Subcutaneous adipose tissue (tissue), 4 donors: ENCODE measurements around the gene TCEA2. TPM values are rescaled to one million over a fixed set of nuclear protein-coding genes. Genes with fewer than 3 reads are reported as not detected.

Experiments used
- total RNA-seq, 4 donors: library from RNA; depleted of rRNA; stranded (reverse); fragments of >200 nt; gene quantifications; one replicate each; pipeline ENCODE4 v1.1.0, GENCODE V29; 2016
- TF ChIP-seq, protein P1 (sequence below): fragments of 450-650 bp; IDR thresholded peaks from one replicate; pipeline ENCODE4 v1.5.1; 2016; ENCODE audit warnings: low read depth, mild to moderate bottlenecking, control low read depth, antibody characterized with exemption, moderate library complexity

The TCEA2 gene
- total RNA-seq, 4 donors from 2014 or later, result 30.8 to 36.9 (median 33.2) TPM

- TF ChIP-seq, protein P1, sequence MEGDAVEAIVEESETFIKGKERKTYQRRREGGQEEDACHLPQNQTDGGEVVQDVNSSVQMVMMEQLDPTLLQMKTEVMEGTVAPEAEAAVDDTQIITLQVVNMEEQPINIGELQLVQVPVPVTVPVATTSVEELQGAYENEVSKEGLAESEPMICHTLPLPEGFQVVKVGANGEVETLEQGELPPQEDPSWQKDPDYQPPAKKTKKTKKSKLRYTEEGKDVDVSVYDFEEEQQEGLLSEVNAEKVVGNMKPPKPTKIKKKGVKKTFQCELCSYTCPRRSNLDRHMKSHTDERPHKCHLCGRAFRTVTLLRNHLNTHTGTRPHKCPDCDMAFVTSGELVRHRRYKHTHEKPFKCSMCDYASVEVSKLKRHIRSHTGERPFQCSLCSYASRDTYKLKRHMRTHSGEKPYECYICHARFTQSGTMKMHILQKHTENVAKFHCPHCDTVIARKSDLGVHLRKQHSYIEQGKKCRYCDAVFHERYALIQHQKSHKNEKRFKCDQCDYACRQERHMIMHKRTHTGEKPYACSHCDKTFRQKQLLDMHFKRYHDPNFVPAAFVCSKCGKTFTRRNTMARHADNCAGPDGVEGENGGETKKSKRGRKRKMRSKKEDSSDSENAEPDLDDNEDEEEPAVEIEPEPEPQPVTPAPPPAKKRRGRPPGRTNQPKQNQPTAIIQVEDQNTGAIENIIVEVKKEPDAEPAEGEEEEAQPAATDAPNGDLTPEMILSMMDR, result no peak
These were observed 37.7 kb upstream of the TCEA2 start for GRCh38 chr20:64025101-64025825.

- TF ChIP-seq, protein P1, result no peak
These were observed 37.1 kb upstream of the TCEA2 start for GRCh38 chr20:64025826-64026412.

GRCh38 chr20:64027981-64028685, 34.9 kb upstream of the TCEA2 start:
- TF ChIP-seq, protein P1, result no peak

DNA sequence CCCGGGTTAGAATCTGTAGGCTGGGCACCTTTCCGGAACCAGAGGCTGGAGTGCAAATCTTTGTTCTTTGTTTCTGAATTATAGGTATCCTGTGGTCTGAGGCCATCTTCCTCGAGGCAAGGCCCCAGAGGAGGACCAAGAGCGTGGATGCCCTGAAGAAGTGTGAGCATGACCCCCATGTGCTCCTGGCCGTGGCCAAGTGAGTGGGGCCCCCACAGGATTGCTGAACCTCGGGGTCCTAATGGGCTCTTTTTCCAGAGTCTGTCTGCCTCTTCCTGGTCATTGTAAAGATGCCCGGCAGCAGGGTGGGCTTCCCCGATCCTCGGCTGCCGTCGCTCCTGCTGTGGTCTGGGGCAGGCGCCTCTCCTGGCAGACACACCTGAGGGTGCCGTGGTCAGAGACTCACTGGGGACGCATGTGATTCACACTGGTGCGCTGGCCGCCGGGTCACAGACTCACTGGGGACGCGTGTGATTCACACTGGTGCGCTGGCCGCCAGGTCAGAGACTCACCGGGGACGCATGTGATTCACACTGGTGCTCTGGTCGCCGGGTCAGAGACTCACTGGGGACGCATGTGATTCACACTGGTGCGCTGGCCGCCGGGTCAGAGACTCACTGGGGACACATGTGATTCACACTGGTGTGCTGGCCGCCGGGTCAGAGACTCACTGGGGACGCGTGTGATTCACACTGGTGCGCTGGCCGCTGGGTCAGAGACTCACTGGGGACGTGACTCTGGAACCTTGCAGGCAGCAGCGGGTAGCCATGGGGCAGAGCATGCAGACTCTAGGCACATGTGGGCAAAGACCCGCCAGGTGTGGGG, 33.5 kb upstream of the TCEA2 start:
- TF ChIP-seq, protein P1, result no peak

- TF ChIP-seq, protein P1, result no peak
These were observed 32.4 kb upstream of the TCEA2 start for GRCh38 chr20:64030371-64031134.

GRCh38 chr20:64031822-64032314, 31.1 kb upstream of the TCEA2 start:
- TF ChIP-seq, protein P1, result no peak
